Psoas muscle (tissue), 8 donors: ENCODE data around the gene TESMIN. TPM values are rescaled to one million over a fixed set of nuclear protein-coding genes. Genes with fewer than 3 reads are reported as not detected.

Source experiments
- ATAC-seq, 4 donors: fragments of 200-7000 bp; cut with Tn5 transposase; one replicate each; pipeline ENCODE4 v1.9.1; 2020; ENCODE audit warnings: moderate library complexity in 3 of 4, mild to moderate bottlenecking in 2 of 4
- DNase-seq, 2 donors: peaks; one replicate each; pipeline ENCODE4 v3.0.0-alpha.2; 2020
- H3K27ac ChIP-seq: fragments of 200-600 bp; one replicate; pipeline ENCODE4 v1.8.0; 2022
- H3K27me3 ChIP-seq, 3 donors: fragments of 200-600 bp in 1 of 3; one replicate each; pipeline versions ENCODE4 v1.6.1 to v1.8.0; 2013 to 2022; ENCODE audit warnings: low read length in 2 of 3, mild to moderate bottlenecking in 2 of 3, moderate library complexity in 1 of 3; ENCODE audit not compliant: insufficient read depth in 3 of 3
- H3K36me3 ChIP-seq, 2 donors: fragments of 200-600 bp in 1 of 2; one replicate each; pipeline versions ENCODE4 v1.6.1 to v1.8.0; 2013 to 2022; ENCODE audit warnings: low read depth in 1 of 2, mild to moderate bottlenecking in 1 of 2, moderate library complexity in 1 of 2; ENCODE audit not compliant: insufficient read depth in 1 of 2
- H3K4me1 ChIP-seq: fragments of 200-600 bp; one replicate; pipeline ENCODE4 v1.8.0; 2022
- H3K4me3 ChIP-seq: fragments of 200-600 bp; one replicate; pipeline ENCODE4 v1.8.0; 2022; ENCODE audit warnings: mild to moderate bottlenecking
- H3K9me3 ChIP-seq: fragments of 200-600 bp; one replicate; pipeline ENCODE4 v1.8.0; 2022
- CTCF ChIP-seq: fragments of 200-600 bp; IDR thresholded peaks from one replicate; pipeline ENCODE4 v1.8.0; 2022; ENCODE audit warnings: antibody characterized with exemption
- WGBS, 3 donors: extraction: QIAGEN DNeasy Blood & Tissue Kit; methylation state at CpG; one replicate each; pipeline versions ENCODE4 v1.1.6 to v1.1.7; 2013; 5-methylcytosine and 5-hydroxymethylcytosine counted together
- intact Hi-C, 2 donors: fragments of 100-400 bp; cut with DNase I; formaldehyde crosslinking; loops; one replicate each; pipeline versions ENCODE4 v1.11.0 to v1.14.2; 2022
- polyA plus RNA-seq, 3 donors: library from polyadenylated mRNA; stranded (reverse); fragments of 200-250 nt; gene quantifications; one replicate each; pipeline ENCODE4 v1.2.3, GENCODE V29; 2013
- total RNA-seq, 4 donors: library from RNA; stranded (reverse); fragmentation: NEBNext Ultra II Directional in 2 of 4; extraction: Animal tissue kit (Norgen Biotek cat#: 25700) in 2 of 4; gene quantifications; one replicate each; pipeline versions ENCODE4 v1.2.1 to v1.2.4, GENCODE V29; 2021 to 2023
- donor health status: healthy with polysubstance abuse.
- donor health status: DM: no; HTN: no; CAD: no; lungs with moderate emphysema.
- donor health status: Bipolar disorder and iron deficiency.
- donor health status: healthy.
- donor health status: DM: yes; HTN: yes; CAD: no.
- donor health status: DM: no; HTN: no; CAD: no.
- donor health status: DM: no; HTN: no; CAD: no.
- donor health status: DM: yes; HTN: yes; CAD: no.

Gene TESMIN
- total and polyA plus RNA-seq, 7 donors = 0.03 to 0.44 (median 0.25) TPM

- DNase-seq = no peak
- H3K27ac ChIP-seq = no peak overlapping the region
- H3K36me3 ChIP-seq = no peaks in the 10 kb centered on the region
- no peak for ATAC-seq
- no peaks in the 10 kb centered on the region for H3K9me3 ChIP-seq
- H3K27me3 ChIP-seq = peaks cover 0 to 34% (median 5%) of the 10 kb centered on the region in 3 donors
- intact Hi-C loops = no loop called here
- no peak overlapping the region for H3K4me3 ChIP-seq
- WGBS, 3 donors = 57 to 68% (median 63%) methylated on average over 18 of the region's 18 CpGs
- no peak for TF ChIP-seq CTCF
- no peaks in the 10 kb centered on the region for H3K4me1 ChIP-seq
Measured at GRCh38 chr11:68661697-68662603, 89.4 kb downstream of the TESMIN start.

- Histone ChIP-seq H3K27ac (no peak overlapping the region), H3K9me3 (no peaks in the 10 kb centered on the region), H3K4me1 (no peaks in the 10 kb centered on the region), H3K36me3 (no peaks in the 10 kb centered on the region), H3K4me3 (no peak overlapping the region), H3K27me3 (peaks cover 0 to 32% (median 5%) of the 10 kb centered on the region in 3 donors)
- no peak for TF ChIP-seq CTCF
- 78 to 81% (median 79%) methylated on average over 15 of the region's 15 CpGs for WGBS, 3 donors
- ATAC-seq (no peak), DNase-seq (no peak)
- intact Hi-C loops = no loop called here
Measured at GRCh38 chr11:68661014-68661413, 90.3 kb downstream of the TESMIN start.

- intact Hi-C loops = no loop called here
- no peak overlapping the region for H3K4me3 ChIP-seq
- peaks cover 0 to 25% (median 8%) of the 10 kb centered on the region in 3 donors for H3K27me3 ChIP-seq
- ATAC-seq (no peak), DNase-seq (no peak)
- H3K9me3 ChIP-seq = peaks cover 6% of the 10 kb centered on the region
- WGBS, 3 donors = 87 to 89% (median 89%) methylated on average over 17 to 18 of the region's 18 CpGs
- TF ChIP-seq CTCF = no peak
- no peaks in the 10 kb centered on the region for H3K4me1 ChIP-seq
- H3K36me3 ChIP-seq = no peaks in the 10 kb centered on the region
- no peak overlapping the region for H3K27ac ChIP-seq
Measured at GRCh38 chr11:68660066-68660810, 91.1 kb downstream of the TESMIN start.

GRCh38 chr11:68659158-68659921, 92.0 kb downstream of the TESMIN start:
- H3K36me3 ChIP-seq = no peaks in the 10 kb centered on the region
- peak overlapping the region; percentile 30 for H3K27ac ChIP-seq
- peaks cover 8% of the 10 kb centered on the region for H3K9me3 ChIP-seq
- H3K27me3 ChIP-seq = peaks cover 0 to 18% (median 8%) of the 10 kb centered on the region in 3 donors
- ATAC-seq = peak; percentile 30 to 73 (median 58)
- DNase-seq = peak; percentile 74 to 85
- H3K4me1 ChIP-seq = no peaks in the 10 kb centered on the region
- no peak for TF ChIP-seq CTCF
- H3K4me3 ChIP-seq = no peak overlapping the region
- intact Hi-C loops = no loop called here
- 38 to 40% (median 39%) methylated on average over 22 of the region's 22 CpGs for WGBS, 3 donors
